GM12878 (cell line): ENCODE measurements around the gene ATN1. TPM values are rescaled to one million over a fixed set of nuclear protein-coding genes. Genes with fewer than 3 reads are reported as not detected.

Experiments
- ATAC-seq: fragments of 200-7000 bp; cut with Tn5 transposase; 3 replicates; pipeline ENCODE4 v1.9.1; 2020; ENCODE audit warnings: mild to moderate bottlenecking, moderate library complexity
- BruUV-seq: library from RNA; stranded (reverse); fragments of 400-500 nt; replicated peaks from 2 replicates; lab custom pipeline; 2021; lab: Mats Ljungman, UMichigan
- CTCF ChIA-PET: fragments of 300-600 bp; sonication (Branson Sonifier 250); formaldehyde crosslinking; extraction: SDS; loops from one replicate; lab custom pipeline; 2021; ENCODE audit warnings: inconsistent platforms; lab: Yijun Ruan, JAX
- POLR2A ChIA-PET: fragments of 350-600 bp; formaldehyde crosslinking; extraction: SDS; loops from one replicate; lab custom pipeline; 2021; ENCODE audit warnings: inconsistent platforms; lab: Charles Lee
- RAD21 ChIA-PET: fragments of 300-600 bp; sonication (Branson Sonifier 250); formaldehyde crosslinking; loops from one replicate; lab custom pipeline; 2023; ENCODE audit warnings: antibody characterized with exemption; ENCODE audit not compliant: unreplicated experiment; lab: Charles Lee
- SMC1A ChIA-PET: fragments of 300-600 bp; sonication (Branson Sonifier 250); formaldehyde crosslinking; loops from one replicate; lab custom pipeline; 2023; ENCODE audit not compliant: unreplicated experiment, uncharacterized antibody; lab: Charles Lee
- DNase-seq: peaks from one replicate; pipeline ENCODE4 v3.0.0-alpha.2; 2011; ENCODE audit warnings: low read depth, low spot score
- FAIRE-seq: peaks from 3 replicates; lab custom pipeline; 2011; peaks lifted over from hg19 to GRCh38; lab: Jason Lieb, UNC
- H2AFZ ChIP-seq: 2 replicates; pipeline ENCODE4 v1.6.0; 2011; ENCODE audit warnings: low read depth, low read length, control low read depth; ENCODE audit not compliant: control insufficient read depth
- H3K27ac ChIP-seq: 2 replicates; pipeline ENCODE4 v1.5.1; 2011; ENCODE audit warnings: control low read depth; ENCODE audit not compliant: control insufficient read depth, insufficient read depth
- H3K27me3 ChIP-seq, 2 experiments: replicated peaks in 1 of 2; 2 replicates each; pipeline versions ENCODE4 v1.6.0 to v1.6.1; 2011; ENCODE audit warnings: low read length in 1 of 2; ENCODE audit not compliant: control insufficient read depth in 2 of 2, insufficient read depth in 2 of 2
- H3K36me3 ChIP-seq, 2 experiments: 2 replicates each; pipeline ENCODE4 v1.5.1; 2011; ENCODE audit warnings: low read length in 1 of 2; ENCODE audit not compliant: control insufficient read depth in 2 of 2, insufficient read depth in 2 of 2
- H3K4me1 ChIP-seq: 2 replicates; pipeline ENCODE4 v1.6.1; 2011; ENCODE audit warnings: mild to moderate bottlenecking, low read length, moderate library complexity, mixed read lengths; ENCODE audit not compliant: control insufficient read depth, insufficient read depth
- H3K4me2 ChIP-seq: 2 replicates; pipeline ENCODE4 v1.6.0; 2011; ENCODE audit warnings: control low read depth; ENCODE audit not compliant: control insufficient read depth, insufficient read depth
- H3K4me3 ChIP-seq: fragments of 200-600 bp; sonication (generic); 2 replicates; pipeline ENCODE4 v1.5.1; 2016
- H3K79me2 ChIP-seq: 2 replicates; pipeline ENCODE4 v1.6.0; 2011; ENCODE audit warnings: low read length; ENCODE audit not compliant: control insufficient read depth, insufficient read depth
- H3K9ac ChIP-seq: 2 replicates; pipeline ENCODE4 v1.8.0; 2011; ENCODE audit warnings: low read length, control low read depth, mixed read lengths; ENCODE audit not compliant: control insufficient read depth, insufficient read depth
- H3K9me3 ChIP-seq: replicated peaks from 3 replicates; pipeline ENCODE4 v1.5.1; 2011; ENCODE audit warnings: mild to moderate bottlenecking, low read length; ENCODE audit not compliant: control insufficient read depth, insufficient read depth
- H4K20me1 ChIP-seq: 2 replicates; pipeline ENCODE4 v1.6.0; 2011; ENCODE audit not compliant: control insufficient read depth, insufficient read depth
- CHD4 ChIP-seq: fragments of 200-600 bp; sonication (generic); IDR thresholded peaks from 2 replicates; pipeline ENCODE4 v1.6.1; 2016; ENCODE audit warnings: mild to moderate bottlenecking
- MEF2B ChIP-seq: fragments of 450-650 bp; IDR thresholded peaks from 2 replicates; pipeline ENCODE4 v1.6.1; 2018; ENCODE audit warnings: mild to moderate bottlenecking, moderate library complexity; ENCODE audit not compliant: partially characterized antibody, poor library complexity, severe bottlenecking
- NR2C1 ChIP-seq: fragments of 450-650 bp; IDR thresholded peaks from 2 replicates; pipeline ENCODE4 v1.6.1; 2017; ENCODE audit warnings: antibody characterized with exemption, mild to moderate bottlenecking, moderate library complexity
- NR2F1 ChIP-seq: fragments of 450-650 bp; conservative IDR thresholded peaks from 2 replicates; pipeline ENCODE4 v1.6.1; 2017; ENCODE audit warnings: mild to moderate bottlenecking
- RAD21 ChIP-seq: IDR thresholded peaks from 2 replicates; pipeline ENCODE4 v1.6.1; 2011; ENCODE audit warnings: mild to moderate bottlenecking, low read depth, low read length, moderate library complexity; ENCODE audit not compliant: insufficient read depth
- SMC3 ChIP-seq: IDR thresholded peaks from 2 replicates; pipeline ENCODE4 v1.6.1; 2011; ENCODE audit warnings: low read length, improper control_type of control experiment, borderline replicate concordance
- TBL1XR1 ChIP-seq: IDR thresholded peaks from 2 replicates; pipeline ENCODE4 v1.6.1; 2012; ENCODE audit warnings: low read depth, low read length, improper control_type of control experiment
- YY1 ChIP-seq: IDR thresholded peaks from 2 replicates; pipeline ENCODE4 v1.6.1; 2011; ENCODE audit warnings: low read depth, mild to moderate bottlenecking, low read length
- WGBS: methylation state at CpG from one replicate; pipeline ENCODE4 v1.1.6; 2016; ENCODE audit warnings: low lambda C conversion rate; ENCODE audit not compliant: insufficient replicate concordance, insufficient coverage; ENCODE audit errors: missing lambda C conversion rate; 5-methylcytosine and 5-hydroxymethylcytosine counted together
- in situ Hi-C: fragments of 300-500 bp; cut with MboI; formaldehyde crosslinking; loops from 9 replicates; pipeline ENCODE4 v1.14.3; 2018; ENCODE audit warnings: mixed read lengths
- intact Hi-C: fragments of 100-400 bp; cut with micrococcal nuclease; formaldehyde crosslinking; loops from one replicate; pipeline ENCODE4 v1.14.2; 2022; ENCODE audit not compliant: unreplicated experiment
- polyA plus RNA-seq, 11 experiments: library from polyadenylated mRNA; depleted of rRNA in 4 of 11; unstranded in 6 of 11; stranded (reverse) in 5 of 11; fragments of >200 nt; fragmentation: Nextera tagmentation in 4 of 11; fragmentation: Illumina TruSeq in 1 of 11; extraction: Ambion mirVana in 4 of 11; extraction: Trizol in 1 of 11; gene quantifications; 1 replicate in 1 of 11; 2 replicates in 10 of 11; pipeline versions ENCODE4 v1.2.1 to v1.2.3, GENCODE V29; 2011 to 2016; ENCODE audit warnings: inconsistent platforms in 2 of 11, missing spikeins in 2 of 11, low read depth in 1 of 11
- total RNA-seq, 4 experiments: library from RNA; depleted of rRNA in 3 of 4; stranded (reverse); fragments of >200 nt in 3 of 4; fragmentation: Illumina TruSeq in 1 of 4; extraction: Trizol in 1 of 4; gene quantifications; 2 replicates each; pipeline versions ENCODE4 v1.2.1 to v1.2.3, GENCODE V29; 2013 to 2021
- TF ChIP-seq, protein P1 (sequence below), 3 experiments: IDR thresholded peaks in 2 of 3; conservative IDR thresholded peaks in 1 of 3; 2 replicates each; pipeline ENCODE4 v1.5.1; 2011; ENCODE audit warnings: low read depth in 3 of 3, low read length in 3 of 3, mild to moderate bottlenecking in 3 of 3, control low read depth in 2 of 3, moderate library complexity in 2 of 3, inconsistent platforms in 1 of 3, mixed read lengths in 1 of 3; ENCODE audit not compliant: control insufficient read depth in 2 of 3, insufficient read depth in 1 of 3; ENCODE audit errors: extremely low read depth in 1 of 3
- TF ChIP-seq, protein P2 (sequence below): fragments of 450-650 bp; IDR thresholded peaks from 2 replicates; pipeline ENCODE4 v1.6.1; 2017; ENCODE audit warnings: mild to moderate bottlenecking, moderate library complexity

The ATN1 gene
- total and polyA plus RNA-seq, 10 of the 15 experiments (the other 5 are each of a cell fraction or from before 2014, with no cell fraction given): 0.08 to 44.5 (median 5.0) TPM

DNA sequence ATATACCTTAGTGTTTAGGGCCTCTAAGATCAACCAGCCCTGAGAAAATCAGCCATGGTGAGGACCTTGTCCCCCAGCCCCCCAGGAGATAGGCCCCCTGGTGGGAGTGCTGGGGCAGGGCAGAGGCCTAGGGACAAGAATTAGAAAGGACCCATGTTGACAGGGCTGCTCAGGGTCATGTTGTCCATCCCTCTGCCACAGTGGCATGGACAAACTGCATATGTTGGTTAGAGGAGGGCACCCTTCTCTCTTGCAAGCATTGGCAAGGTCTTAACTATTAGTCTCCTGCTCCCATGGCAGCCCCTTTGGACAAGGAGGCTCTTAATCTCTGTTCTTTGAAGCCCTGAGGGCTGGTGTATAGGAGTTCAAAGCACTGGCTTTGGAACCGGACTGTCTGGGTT, 22.6 kb downstream of the ATN1 start:
- intact Hi-C loops: no loop called here
- Histone ChIP-seq H3K27ac (peak overlapping the region; percentile 99), H3K79me2 (peaks cover 80% of the 10 kb centered on the region), H3K9ac (peak overlapping the region; percentile 99), H3K4me1 (peaks cover 67% of the 10 kb centered on the region), H3K9me3 (no peaks in the 10 kb centered on the region), H2AFZ (peak overlapping the region; percentile 24), H4K20me1 (no peaks in the 10 kb centered on the region), H3K4me3 (peak overlapping the region; percentile 95), H3K27me3 (no peaks in the 10 kb centered on the region), H3K36me3 (peaks cover 2 to 17% of the 10 kb centered on the region in 2 experiments; a peak in 2 of 4 replicates), H3K4me2 (peak overlapping the region; percentile 99)
- DNase-seq: no peak
- SMC1A ChIA-PET: interaction anchor here (1.6 to 11.6 kb wide), 2 partner anchors 10 to 160 kb away, joined by 6 to 395 read pairs; no protein-coding TSS in a partner anchor
- no peak for FAIRE-seq
- peak; percentile 29 for TF ChIP-seq MEF2B
- peak; percentile 64 for TF ChIP-seq NR2F1
- peak; percentile 84 for TF ChIP-seq NR2C1
- TF ChIP-seq YY1: peak; percentile 64
- TF ChIP-seq SMC3: peak; percentile 23; the same call in 1 of the 2 replicates
- TF ChIP-seq, protein P1, sequence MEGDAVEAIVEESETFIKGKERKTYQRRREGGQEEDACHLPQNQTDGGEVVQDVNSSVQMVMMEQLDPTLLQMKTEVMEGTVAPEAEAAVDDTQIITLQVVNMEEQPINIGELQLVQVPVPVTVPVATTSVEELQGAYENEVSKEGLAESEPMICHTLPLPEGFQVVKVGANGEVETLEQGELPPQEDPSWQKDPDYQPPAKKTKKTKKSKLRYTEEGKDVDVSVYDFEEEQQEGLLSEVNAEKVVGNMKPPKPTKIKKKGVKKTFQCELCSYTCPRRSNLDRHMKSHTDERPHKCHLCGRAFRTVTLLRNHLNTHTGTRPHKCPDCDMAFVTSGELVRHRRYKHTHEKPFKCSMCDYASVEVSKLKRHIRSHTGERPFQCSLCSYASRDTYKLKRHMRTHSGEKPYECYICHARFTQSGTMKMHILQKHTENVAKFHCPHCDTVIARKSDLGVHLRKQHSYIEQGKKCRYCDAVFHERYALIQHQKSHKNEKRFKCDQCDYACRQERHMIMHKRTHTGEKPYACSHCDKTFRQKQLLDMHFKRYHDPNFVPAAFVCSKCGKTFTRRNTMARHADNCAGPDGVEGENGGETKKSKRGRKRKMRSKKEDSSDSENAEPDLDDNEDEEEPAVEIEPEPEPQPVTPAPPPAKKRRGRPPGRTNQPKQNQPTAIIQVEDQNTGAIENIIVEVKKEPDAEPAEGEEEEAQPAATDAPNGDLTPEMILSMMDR (IDR thresholded peaks at IDR 0.05 in 2 of 3, conservative IDR thresholded peaks at IDR 0.05 in 1 of 3; ENCODE audit: control insufficient read depth in 2 of 3, extremely low read depth in 1 of 3, insufficient read depth in 1 of 3, low read depth in 3 of 3, low read length in 3 of 3): peak; percentile 38 to 64 (median 61)
- no peak for TF ChIP-seq TBL1XR1
- TF ChIP-seq CHD4: no peak
- TF ChIP-seq, protein P2, sequence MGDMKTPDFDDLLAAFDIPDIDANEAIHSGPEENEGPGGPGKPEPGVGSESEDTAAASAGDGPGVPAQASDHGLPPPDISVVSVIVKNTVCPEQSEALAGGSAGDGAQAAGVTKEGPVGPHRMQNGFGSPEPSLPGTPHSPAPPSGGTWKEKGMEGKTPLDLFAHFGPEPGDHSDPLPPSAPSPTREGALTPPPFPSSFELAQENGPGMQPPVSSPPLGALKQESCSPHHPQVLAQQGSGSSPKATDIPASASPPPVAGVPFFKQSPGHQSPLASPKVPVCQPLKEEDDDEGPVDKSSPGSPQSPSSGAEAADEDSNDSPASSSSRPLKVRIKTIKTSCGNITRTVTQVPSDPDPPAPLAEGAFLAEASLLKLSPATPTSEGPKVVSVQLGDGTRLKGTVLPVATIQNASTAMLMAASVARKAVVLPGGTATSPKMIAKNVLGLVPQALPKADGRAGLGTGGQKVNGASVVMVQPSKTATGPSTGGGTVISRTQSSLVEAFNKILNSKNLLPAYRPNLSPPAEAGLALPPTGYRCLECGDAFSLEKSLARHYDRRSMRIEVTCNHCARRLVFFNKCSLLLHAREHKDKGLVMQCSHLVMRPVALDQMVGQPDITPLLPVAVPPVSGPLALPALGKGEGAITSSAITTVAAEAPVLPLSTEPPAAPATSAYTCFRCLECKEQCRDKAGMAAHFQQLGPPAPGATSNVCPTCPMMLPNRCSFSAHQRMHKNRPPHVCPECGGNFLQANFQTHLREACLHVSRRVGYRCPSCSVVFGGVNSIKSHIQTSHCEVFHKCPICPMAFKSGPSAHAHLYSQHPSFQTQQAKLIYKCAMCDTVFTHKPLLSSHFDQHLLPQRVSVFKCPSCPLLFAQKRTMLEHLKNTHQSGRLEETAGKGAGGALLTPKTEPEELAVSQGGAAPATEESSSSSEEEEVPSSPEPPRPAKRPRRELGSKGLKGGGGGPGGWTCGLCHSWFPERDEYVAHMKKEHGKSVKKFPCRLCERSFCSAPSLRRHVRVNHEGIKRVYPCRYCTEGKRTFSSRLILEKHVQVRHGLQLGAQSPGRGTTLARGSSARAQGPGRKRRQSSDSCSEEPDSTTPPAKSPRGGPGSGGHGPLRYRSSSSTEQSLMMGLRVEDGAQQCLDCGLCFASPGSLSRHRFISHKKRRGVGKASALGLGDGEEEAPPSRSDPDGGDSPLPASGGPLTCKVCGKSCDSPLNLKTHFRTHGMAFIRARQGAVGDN: peak; percentile 90
- peak; percentile 37 for TF ChIP-seq RAD21
- BruUV-seq: no TSS peak
- POLR2A ChIA-PET: interaction anchor here (17.8 kb wide), 1 partner anchor 10 kb away, joined by 524 read pairs; no protein-coding TSS in a partner anchor
- in situ Hi-C loops: loop anchor here (25.0 kb wide), 1 partner anchor 1687 kb away; no protein-coding TSS in a partner anchor
- RAD21 ChIA-PET: interaction anchor here (1.2 to 3.4 kb wide), 5 partner anchors 9 to 82 kb away, joined by 3 to 16 read pairs (median 5); no protein-coding TSS in a partner anchor
- 50% methylated on average over 1 of the region's 1 CpG for WGBS
- ATAC-seq: no peak
- CTCF ChIA-PET: interaction anchor here (0.7 to 11.6 kb wide), 3 partner anchors 10 to 158 kb away, joined by 3 to 645 read pairs (median 3); partner anchors contain the start of gene LPCAT3
